Ovary (tissue), 9 donors: ENCODE results near the gene S100B. TPM values are rescaled to one million over a fixed set of nuclear protein-coding genes. Genes with fewer than 3 reads are reported as not detected.

Source experiments
- DNase-seq, 5 donors: peaks; one replicate each; pipeline ENCODE4 v3.0.0-alpha.2; 2019 to 2020
- H3K27ac ChIP-seq, 2 donors: fragments of 200-600 bp; one replicate each; pipeline versions ENCODE4 v1.5.1 to v1.8.0; 2019 to 2022
- H3K27me3 ChIP-seq: fragments of 200-600 bp; one replicate; pipeline ENCODE4 v1.8.0; 2022
- H3K36me3 ChIP-seq: fragments of 200-600 bp; sonication (generic); one replicate; pipeline ENCODE4 v1.5.1; 2019
- H3K4me1 ChIP-seq: one replicate; pipeline ENCODE4 v1.8.1; 2013; ENCODE audit warnings: mild to moderate bottlenecking, moderate library complexity; ENCODE audit not compliant: insufficient read depth
- H3K4me3 ChIP-seq: fragments of 200-600 bp; sonication (generic); one replicate; pipeline ENCODE4 v1.5.1; 2017
- H3K9me3 ChIP-seq, 2 donors: fragments of 200-600 bp in 1 of 2; sonication (generic) in 1 of 2; one replicate each; pipeline versions ENCODE4 v1.5.1 to v1.8.1; 2013 to 2019; ENCODE audit warnings: mild to moderate bottlenecking in 1 of 2, moderate library complexity in 1 of 2
- EP300 ChIP-seq: sonication (generic); formaldehyde crosslinking; IDR thresholded peaks from one replicate; pipeline ENCODE4 v1.6.1; 2017; ENCODE audit warnings: antibody characterized with exemption
- POLR2A ChIP-seq: fragments of 450-650 bp; IDR thresholded peaks from one replicate; pipeline ENCODE4 v1.6.1; 2017; ENCODE audit warnings: antibody characterized with exemption, mild to moderate bottlenecking, moderate library complexity
- WGBS, 3 donors: extraction: QIAGEN DNeasy Blood & Tissue Kit in 1 of 3; methylation state at CpG; one replicate each; pipeline versions ENCODE4 v1.1.5 to v1.1.7; 2013 to 2017; 5-methylcytosine and 5-hydroxymethylcytosine counted together
- intact Hi-C, 4 donors: fragments of 100-400 bp; cut with DNase I; formaldehyde crosslinking; loops; one replicate each; pipeline versions ENCODE4 v1.11.0 to v1.15.1; 2022 to 2023
- polyA plus RNA-seq, 2 donors: library from polyadenylated mRNA; stranded (reverse); fragments of 200-250 nt in 1 of 2; fragments of 350-450 nt in 1 of 2; fragmentation: Illumina TruSeq in 1 of 2; extraction: RNeasy Lipid Tissue Mini Kit (QIAGEN cat#74804) in 1 of 2; gene quantifications; one replicate each; pipeline ENCODE4 v1.2.3, GENCODE V29; 2013 to 2014
- total RNA-seq, 7 donors: library from RNA; depleted of rRNA in 2 of 7; stranded (reverse); fragments of >200 nt in 2 of 7; fragmentation: NEBNext Ultra II Directional in 3 of 7; extraction: Animal tissue kit (Norgen Biotek cat#: 25700) in 3 of 7; gene quantifications; one replicate each; pipeline versions ENCODE4 v1.1.0 to v1.2.4, GENCODE V29; 2016 to 2023
- TF ChIP-seq, protein P1 (sequence below), 3 donors: fragments of 450-650 bp in 2 of 3; fragments of 200-600 bp in 1 of 3; IDR thresholded peaks; one replicate each; pipeline versions ENCODE4 v1.5.1 to v1.8.0; 2016 to 2022; ENCODE audit warnings: antibody characterized with exemption in 3 of 3, mild to moderate bottlenecking in 1 of 3
- donor health status: DM: no; HTN: no; CAD: no; lungs with moderate emphysema.
- donor health status: DM: no; HTN: no; CAD: no.
- donor health status: Bipolar disorder and iron deficiency.
- donor health status: DM: yes; HTN: yes; CAD: no.
- donor health status: DM: no; HTN: no; CAD: no.
- donor health status: DM: yes; HTN: yes; CAD: no.

Gene S100B
- total and polyA plus RNA-seq, 9 donors = 0.53 to 16.8 (median 2.9) TPM

DNA sequence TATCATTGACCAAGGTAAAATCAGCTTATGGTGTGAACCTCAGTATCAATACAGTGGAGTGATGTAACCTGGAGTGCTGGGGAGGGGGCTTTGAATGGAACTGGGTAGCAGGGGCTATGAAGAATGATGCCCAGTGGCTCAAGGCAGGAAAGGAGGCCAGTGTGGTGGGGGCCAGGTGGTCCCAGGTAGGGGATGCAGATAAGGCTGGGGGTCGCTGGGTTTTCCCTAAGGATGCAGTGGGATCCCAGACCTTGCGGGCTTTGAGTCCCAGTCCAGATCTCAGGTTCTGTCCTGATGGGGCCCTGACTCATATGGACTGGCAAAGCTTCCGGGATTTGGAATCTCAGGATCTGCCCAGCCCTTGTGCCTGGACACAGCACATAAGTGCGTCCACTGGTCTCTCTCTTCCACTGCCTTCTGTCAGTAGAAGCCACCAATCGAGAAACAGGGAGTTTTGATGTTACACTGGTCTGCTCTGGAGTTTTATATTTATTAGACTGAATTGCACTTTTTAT lies 52.0 kb downstream of the S100B start:
- DNase-seq = no peak
- no peaks in the 10 kb centered on the region for H3K27me3 ChIP-seq
- H3K36me3 ChIP-seq = no peaks in the 10 kb centered on the region
- no peak overlapping the region for H3K27ac ChIP-seq
- intact Hi-C loops = no loop called here
- TF ChIP-seq POLR2A (no peak), EP300 (no peak)
- TF ChIP-seq, protein P1, sequence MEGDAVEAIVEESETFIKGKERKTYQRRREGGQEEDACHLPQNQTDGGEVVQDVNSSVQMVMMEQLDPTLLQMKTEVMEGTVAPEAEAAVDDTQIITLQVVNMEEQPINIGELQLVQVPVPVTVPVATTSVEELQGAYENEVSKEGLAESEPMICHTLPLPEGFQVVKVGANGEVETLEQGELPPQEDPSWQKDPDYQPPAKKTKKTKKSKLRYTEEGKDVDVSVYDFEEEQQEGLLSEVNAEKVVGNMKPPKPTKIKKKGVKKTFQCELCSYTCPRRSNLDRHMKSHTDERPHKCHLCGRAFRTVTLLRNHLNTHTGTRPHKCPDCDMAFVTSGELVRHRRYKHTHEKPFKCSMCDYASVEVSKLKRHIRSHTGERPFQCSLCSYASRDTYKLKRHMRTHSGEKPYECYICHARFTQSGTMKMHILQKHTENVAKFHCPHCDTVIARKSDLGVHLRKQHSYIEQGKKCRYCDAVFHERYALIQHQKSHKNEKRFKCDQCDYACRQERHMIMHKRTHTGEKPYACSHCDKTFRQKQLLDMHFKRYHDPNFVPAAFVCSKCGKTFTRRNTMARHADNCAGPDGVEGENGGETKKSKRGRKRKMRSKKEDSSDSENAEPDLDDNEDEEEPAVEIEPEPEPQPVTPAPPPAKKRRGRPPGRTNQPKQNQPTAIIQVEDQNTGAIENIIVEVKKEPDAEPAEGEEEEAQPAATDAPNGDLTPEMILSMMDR (IDR thresholded peaks at IDR 0.05) = no peak
- H3K4me1 ChIP-seq = peaks cover under 1% of the 10 kb centered on the region
- H3K9me3 ChIP-seq = no peaks in the 10 kb centered on the region
- no peak overlapping the region for H3K4me3 ChIP-seq
- 93 to 96% (median 96%) methylated on average over 5 of the region's 5 CpGs for WGBS, 3 donors

DNA sequence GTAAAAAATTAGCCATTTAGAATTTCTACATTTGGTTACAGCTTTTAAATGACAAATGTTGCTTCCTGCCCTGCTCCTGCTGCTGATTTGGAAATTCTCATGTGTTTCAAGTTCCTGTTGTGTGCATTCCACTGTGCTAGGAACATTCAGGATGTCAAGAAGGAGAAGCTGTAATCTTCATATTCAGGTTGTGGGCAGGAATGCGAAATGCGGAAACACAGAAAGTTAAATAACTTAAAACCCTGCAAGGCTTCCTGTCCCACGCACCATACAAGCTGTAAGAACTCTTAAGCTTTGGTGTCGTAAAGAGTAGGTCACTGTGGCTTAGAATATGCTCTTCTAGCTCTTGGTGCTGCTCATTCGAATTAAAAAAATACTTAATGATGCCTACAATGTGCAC lies 52.6 kb downstream of the S100B start:
- no peaks in the 10 kb centered on the region for H3K36me3 ChIP-seq
- DNase-seq = no peak
- H3K27ac ChIP-seq = no peak overlapping the region
- no peak overlapping the region for H3K4me3 ChIP-seq
- WGBS, 3 donors = 86 to 90% (median 89%) methylated on average over 5 of the region's 5 CpGs
- no peaks in the 10 kb centered on the region for H3K9me3 ChIP-seq
- TF ChIP-seq POLR2A (no peak), EP300 (no peak)
- TF ChIP-seq, protein P1 (IDR thresholded peaks at IDR 0.05) = no peak
- intact Hi-C loops = no loop called here
- H3K4me1 ChIP-seq = no peaks in the 10 kb centered on the region
- no peaks in the 10 kb centered on the region for H3K27me3 ChIP-seq

DNA sequence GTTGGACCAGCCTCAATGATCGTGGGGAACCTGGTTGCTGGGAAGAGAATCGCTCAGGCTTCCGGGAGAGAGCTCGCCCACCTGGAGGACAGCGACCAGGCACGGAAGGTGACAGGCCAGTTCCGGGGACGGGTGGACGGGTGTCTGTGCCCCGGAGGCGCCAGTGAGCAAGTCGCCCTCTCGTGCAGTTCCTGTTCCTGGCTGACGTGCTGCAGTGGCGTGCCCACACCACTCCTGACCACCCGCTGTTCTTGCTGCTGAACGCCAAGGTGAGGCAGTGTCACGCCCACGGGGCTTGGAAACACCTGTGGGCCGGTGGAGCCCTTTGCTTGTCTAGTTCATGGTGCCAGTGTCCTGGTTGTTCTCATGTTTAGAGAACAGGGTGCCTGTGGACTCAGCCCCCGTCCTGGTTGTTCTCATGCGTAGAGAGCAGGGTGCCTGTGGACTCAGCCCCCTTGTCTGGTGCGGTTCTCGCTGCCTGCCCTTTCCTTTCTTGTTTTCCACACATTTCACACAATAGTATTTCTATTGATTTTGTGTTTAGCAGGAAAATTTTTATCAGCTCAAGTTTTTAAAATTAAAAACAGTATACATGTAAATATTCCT lies 53.1 kb downstream of the S100B start:
- no peak for DNase-seq
- Histone ChIP-seq H3K36me3 (no peaks in the 10 kb centered on the region), H3K4me1 (no peaks in the 10 kb centered on the region), H3K27ac (no peak overlapping the region), H3K4me3 (no peak overlapping the region), H3K27me3 (no peaks in the 10 kb centered on the region), H3K9me3 (no peaks in the 10 kb centered on the region)
- intact Hi-C loops = no loop called here
- 82 to 90% (median 89%) methylated on average over 24 of the region's 24 CpGs for WGBS, 3 donors
- TF ChIP-seq POLR2A (no peak), EP300 (no peak)
- TF ChIP-seq, protein P1 (IDR thresholded peaks at IDR 0.05) = no peak

DNA sequence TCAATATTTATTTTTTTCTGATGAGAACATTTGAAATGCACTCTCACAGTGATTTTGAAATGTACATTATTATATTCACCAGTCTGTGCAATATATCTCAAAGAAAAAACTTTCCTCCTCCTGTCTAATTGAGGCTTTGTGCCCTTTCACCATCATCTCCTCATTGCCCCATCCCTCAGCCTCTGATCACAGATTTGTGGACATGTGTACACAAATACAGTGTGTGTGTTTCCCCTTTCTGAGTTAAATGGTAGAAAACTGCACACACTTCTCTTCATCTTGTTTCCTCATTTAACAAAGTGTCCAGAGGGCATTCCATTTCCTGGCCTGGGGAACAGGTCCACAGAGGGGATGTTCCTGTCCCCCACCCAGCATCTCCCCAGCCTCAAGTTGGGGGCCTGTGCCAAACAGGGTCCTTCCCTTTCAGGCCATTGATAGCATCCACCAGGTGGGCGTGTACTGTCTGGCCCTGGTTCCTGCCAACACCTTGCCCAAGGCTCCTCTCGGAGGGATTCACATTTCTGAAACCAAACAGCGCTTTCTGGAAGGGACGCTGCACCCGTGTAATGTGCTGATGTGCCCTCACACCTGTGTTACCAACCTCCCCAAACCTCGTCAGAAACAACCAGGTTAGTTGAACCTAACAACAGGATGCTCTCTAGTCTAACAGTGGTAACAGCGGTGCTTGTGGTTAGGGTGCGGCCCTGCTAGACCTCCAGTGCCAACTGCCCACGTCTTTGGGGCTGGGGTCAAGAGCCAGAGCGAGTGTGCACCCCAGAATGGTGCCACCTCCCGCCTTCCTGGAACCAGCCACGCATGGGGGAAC lies 54.6 kb downstream of the S100B start:
- TF ChIP-seq EP300 (no peak), POLR2A (no peak)
- TF ChIP-seq, protein P1 (IDR thresholded peaks at IDR 0.05) = no peak
- H3K36me3 ChIP-seq = no peaks in the 10 kb centered on the region

More for the DNA sequence above, 54.6 kb downstream of the S100B start:
- Histone ChIP-seq H3K9me3 (no peaks in the 10 kb centered on the region), H3K4me3 (no peak overlapping the region), H3K27ac (no peak overlapping the region), H3K27me3 (no peaks in the 10 kb centered on the region), H3K4me1 (no peaks in the 10 kb centered on the region)
- DNase-seq = no peak
- WGBS, 3 donors = 87 to 95% (median 94%) methylated on average over 12 of the region's 12 CpGs
- intact Hi-C loops = no loop called here
